ENCODE results near the gene HSPB2. TPM values are rescaled to one million over a fixed set of nuclear protein-coding genes. Genes with fewer than 3 reads are reported as not detected.

HSPB2 gene, protein sequence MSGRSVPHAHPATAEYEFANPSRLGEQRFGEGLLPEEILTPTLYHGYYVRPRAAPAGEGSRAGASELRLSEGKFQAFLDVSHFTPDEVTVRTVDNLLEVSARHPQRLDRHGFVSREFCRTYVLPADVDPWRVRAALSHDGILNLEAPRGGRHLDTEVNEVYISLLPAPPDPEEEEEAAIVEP
- polyA plus RNA-seq, result 1 to 10 TPM in 3 of 4 donors, not detected in 1; 1.7 to 4.3 (median 3.0) TPM
- long read RNA-seq, donor 1, transcript HSPB2-201 (2 exons, 1,335 nt), result major isoform, 5 of 5 reads
- long read RNA-seq, donor 1, partial matches to known transcripts, result 0 of 5 reads
- long read RNA-seq, donor 1, other reads (novel, unspliced or antisense), result 0 of 5 reads
- long read RNA-seq, donor 2, partial matches to known transcripts, result 0 of 1 reads
- long read RNA-seq, donor 2, other reads (novel, unspliced or antisense), result 0 of 1 reads
- long read RNA-seq, donor 3, partial matches to known transcripts, result 0 of 1 reads
- long read RNA-seq, donor 3, other reads (novel, unspliced or antisense), result 0 of 1 reads
- long read RNA-seq, donor 4, partial matches to known transcripts, result 0 of 2 reads
- long read RNA-seq, donor 4, other reads (novel, unspliced or antisense), result 0 of 2 reads
- long read RNA-seq, donor 5, partial matches to known transcripts, result 0 of 3 reads
- long read RNA-seq, donor 5, other reads (novel, unspliced or antisense), result 0 of 3 reads
- long read RNA-seq, donor 6, partial matches to known transcripts, result 0 of 1 reads
- long read RNA-seq, donor 6, other reads (novel, unspliced or antisense), result 0 of 1 reads
- long read RNA-seq, donor 7, result 0 reads
- long read RNA-seq, donor 8, transcript HSPB2-201 (2 exons, 1,335 nt), result major isoform, 19 of 19 reads
- long read RNA-seq, donor 8, partial matches to known transcripts, result 0 of 19 reads
- long read RNA-seq, donor 8, other reads (novel, unspliced or antisense), result 0 of 19 reads
- long read RNA-seq, donor 9, partial matches to known transcripts, result 0 of 3 reads
- long read RNA-seq, donor 9, other reads (novel, unspliced or antisense), result 0 of 3 reads
- long read RNA-seq, donor 10, transcript HSPB2-201 (2 exons, 1,335 nt), result major isoform, 7 of 7 reads
- long read RNA-seq, donor 10, partial matches to known transcripts, result 0 of 7 reads
- long read RNA-seq, donor 10, other reads (novel, unspliced or antisense), result 0 of 7 reads

GRCh38 chr11:111912535-111912934, at the start of gene HSPB2:
HSPB2 (plus strand) TSS chr11:111912734; CDS start chr11:111912830, 96 bp downstream.
- H3K9me3 ChIP-seq (ENCODE audit: control insufficient read depth in 2 of 2, insufficient read depth in 1 of 2, low read depth in 1 of 2, low read length in 1 of 2), result no peaks in the 10 kb centered on the region
- H3K36me3 ChIP-seq (ENCODE audit: control insufficient read depth in 3 of 3, insufficient read depth in 2 of 3, low read depth in 1 of 3, low read length in 3 of 3), result no peaks in the 10 kb centered on the region
- peaks cover 0 to 21% (median 2%) of the 10 kb centered on the region in 3 donors for H3K4me1 ChIP-seq (ENCODE audit: control insufficient read depth in 3 of 3, insufficient read depth in 2 of 3, low read depth in 1 of 3, low read length in 2 of 3)
- FAIRE-seq (no peak), DNase-seq (no peak)
- peaks cover 0 to 16% (median 0%) of the 10 kb centered on the region in 3 donors for H3K27me3 ChIP-seq (ENCODE audit: control insufficient read depth in 3 of 3, insufficient read depth in 3 of 3, low read length in 3 of 3)
- peak within 1 kb of the TSS in 2 of 3 donors; percentile 64 to 76 for H3K27ac ChIP-seq (ENCODE audit: low read depth in 1 of 3, low read length in 2 of 3)
- WGBS, 3 donors, result 18 to 48% (median 45%) methylated on average over 16 to 26 of the region's 26 CpGs
- H3K4me3 ChIP-seq (ENCODE audit: low read depth in 1 of 3, low read length in 3 of 3), result peak within 1 kb of the TSS in 1 of 3 donors; percentile 28

- Histone ChIP-seq H3K27ac (ENCODE audit: low read depth in 1 of 3, low read length in 2 of 3) (peak overlapping the region in 1 of 3 donors; percentile 87), H3K27me3 (ENCODE audit: control insufficient read depth in 3 of 3, insufficient read depth in 3 of 3, low read length in 3 of 3) (no peaks in the 10 kb centered on the region), H3K36me3 (ENCODE audit: control insufficient read depth in 3 of 3, insufficient read depth in 2 of 3, low read depth in 1 of 3, low read length in 3 of 3) (peaks cover 0 to 18% (median 2%) of the 10 kb centered on the region in 3 donors), H3K9me3 (ENCODE audit: control insufficient read depth in 2 of 2, insufficient read depth in 1 of 2, low read depth in 1 of 2, low read length in 1 of 2) (no peaks in the 10 kb centered on the region), H3K4me3 (ENCODE audit: low read depth in 1 of 3, low read length in 3 of 3) (no peak overlapping the region), H3K4me1 (ENCODE audit: control insufficient read depth in 3 of 3, insufficient read depth in 2 of 3, low read depth in 1 of 3, low read length in 2 of 3) (peaks cover 0 to 7% (median 0%) of the 10 kb centered on the region in 3 donors)
- FAIRE-seq (no peak), DNase-seq (no peak)
- WGBS, 3 donors, result 93 to 100% (median 94%) methylated on average over 1 of the region's 1 CpG
These were observed 42.4 kb upstream of the HSPB2 start for GRCh38 chr11:111870113-111870512.

DNA sequence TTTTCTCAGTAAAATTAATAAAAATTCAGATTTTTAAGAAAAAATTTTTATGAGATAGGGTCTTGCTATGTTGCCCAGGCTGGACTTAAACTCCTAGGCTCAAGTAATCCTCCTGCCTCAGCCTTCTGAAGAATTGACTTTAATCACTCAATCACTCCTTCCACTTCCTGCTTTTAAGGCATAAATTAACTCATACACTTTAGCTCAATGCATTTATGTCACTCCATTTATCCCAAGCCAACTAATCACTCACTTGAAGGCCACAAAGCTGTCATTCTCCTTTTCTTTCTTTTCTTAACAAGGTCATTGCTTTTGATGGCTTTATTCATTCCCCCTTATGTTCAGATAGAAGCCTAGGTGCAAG, 42.0 kb upstream of the HSPB2 start:
- Histone ChIP-seq H3K27ac (ENCODE audit: low read depth in 1 of 3, low read length in 2 of 3) (peak overlapping the region; percentile 63 to 93 (median 87)), H3K27me3 (ENCODE audit: control insufficient read depth in 3 of 3, insufficient read depth in 3 of 3, low read length in 3 of 3) (no peaks in the 10 kb centered on the region), H3K4me1 (ENCODE audit: control insufficient read depth in 3 of 3, insufficient read depth in 2 of 3, low read depth in 1 of 3, low read length in 2 of 3) (peaks cover 0 to 7% (median 0%) of the 10 kb centered on the region in 3 donors), H3K4me3 (ENCODE audit: low read depth in 1 of 3, low read length in 3 of 3) (peak overlapping the region in 2 of 3 donors; percentile 64 to 84), H3K36me3 (ENCODE audit: control insufficient read depth in 3 of 3, insufficient read depth in 2 of 3, low read depth in 1 of 3, low read length in 3 of 3) (peaks cover 0 to 18% (median 2%) of the 10 kb centered on the region in 3 donors), H3K9me3 (ENCODE audit: control insufficient read depth in 2 of 2, insufficient read depth in 1 of 2, low read depth in 1 of 2, low read length in 1 of 2) (no peaks in the 10 kb centered on the region)
- FAIRE-seq (no peak), DNase-seq (no peak)

DNA sequence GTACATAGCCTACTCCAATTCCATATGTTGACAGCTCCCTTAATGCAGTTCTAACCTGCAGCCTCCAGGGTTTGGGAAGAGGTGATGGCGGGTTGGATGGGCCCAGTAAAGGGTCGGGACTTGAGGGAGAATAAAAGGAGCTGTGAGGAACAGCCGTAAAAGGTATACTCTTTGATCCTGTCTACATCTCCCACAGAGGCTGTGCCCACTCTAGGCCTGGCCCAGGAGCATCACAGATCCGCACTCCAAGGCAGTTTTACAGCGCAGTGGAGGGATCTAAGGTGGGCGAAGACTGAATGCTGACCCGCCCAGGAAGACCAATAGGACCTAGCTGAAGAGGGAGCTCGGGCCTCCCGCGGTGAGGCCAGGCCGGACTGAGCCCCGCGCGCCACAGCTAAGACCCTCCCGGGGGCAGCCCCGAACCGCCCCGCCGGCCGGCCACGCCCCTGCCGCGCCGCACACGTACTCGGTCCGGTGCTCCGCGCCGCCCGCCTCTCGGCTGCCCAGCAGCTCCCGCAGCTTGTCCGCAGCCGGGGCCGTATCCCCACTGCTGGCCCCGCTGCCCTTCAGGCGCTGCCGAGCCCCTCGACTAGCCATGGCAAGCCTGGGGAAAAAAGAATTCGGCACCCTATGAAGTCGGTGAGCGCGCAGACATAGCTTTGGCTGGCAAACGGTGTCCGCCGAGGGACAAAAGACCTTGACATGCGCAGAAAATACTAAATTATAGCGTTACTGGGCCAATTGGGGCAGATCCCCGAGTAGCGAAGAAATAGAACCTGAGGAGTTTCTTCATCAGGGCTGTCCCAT, 41.4 kb upstream of the HSPB2 start, which contains the start of gene ALG9:
TSS of gene ALG9 (minus strand) at position 696 of the 807 bp plus-strand sequence. CDS start at position 597, 99 bp downstream.
- FAIRE-seq, result no peak
- Histone ChIP-seq H3K9me3 (ENCODE audit: control insufficient read depth in 2 of 2, insufficient read depth in 1 of 2, low read depth in 1 of 2, low read length in 1 of 2) (no peaks in the 10 kb centered on the region), H3K36me3 (ENCODE audit: control insufficient read depth in 3 of 3, insufficient read depth in 2 of 3, low read depth in 1 of 3, low read length in 3 of 3) (peaks cover 0 to 15% (median 2%) of the 10 kb centered on the region in 3 donors), H3K4me1 (ENCODE audit: control insufficient read depth in 3 of 3, insufficient read depth in 2 of 3, low read depth in 1 of 3, low read length in 2 of 3) (peaks cover 0 to 7% (median 0%) of the 10 kb centered on the region in 3 donors), H3K27ac (ENCODE audit: low read depth in 1 of 3, low read length in 2 of 3) (peak within 1 kb of the TSS; percentile 63 to 93 (median 87)), H3K4me3 (ENCODE audit: low read depth in 1 of 3, low read length in 3 of 3) (peak within 1 kb of the TSS; percentile 64 to 92 (median 84)), H3K27me3 (ENCODE audit: control insufficient read depth in 3 of 3, insufficient read depth in 3 of 3, low read length in 3 of 3) (no peaks in the 10 kb centered on the region)
- peak; percentile 76 to 96 for DNase-seq
- WGBS, 3 donors, result 0% methylated on average over 28 to 51 of the region's 51 CpGs

DNA sequence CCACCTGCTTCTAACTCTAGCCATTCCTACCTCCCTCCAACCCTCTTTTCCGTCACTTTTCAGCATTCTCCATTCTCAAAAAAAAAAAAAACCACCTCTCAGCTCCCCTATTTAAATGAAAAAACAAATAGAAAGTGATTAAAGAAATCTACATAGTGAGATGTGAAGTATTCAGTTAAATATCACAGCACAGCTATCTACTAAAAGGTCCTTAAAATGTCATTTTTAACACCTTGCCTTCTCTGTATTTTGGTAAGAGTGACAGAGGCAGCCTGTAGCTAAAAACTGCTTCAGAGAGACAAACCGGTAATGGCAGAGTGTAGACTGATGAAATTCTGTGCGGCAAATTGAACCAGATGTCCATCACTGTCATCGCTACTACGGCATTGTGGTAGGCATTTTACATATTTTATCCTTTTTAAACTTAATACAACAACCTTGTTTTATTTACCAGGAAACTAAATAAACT, 40.8 kb upstream of the HSPB2 start:
- peak in 1 of 2 donors; percentile 4 for DNase-seq
- Histone ChIP-seq H3K27me3 (ENCODE audit: control insufficient read depth in 3 of 3, insufficient read depth in 3 of 3, low read length in 3 of 3) (no peaks in the 10 kb centered on the region), H3K36me3 (ENCODE audit: control insufficient read depth in 3 of 3, insufficient read depth in 2 of 3, low read depth in 1 of 3, low read length in 3 of 3) (peaks cover 0 to 14% (median 0%) of the 10 kb centered on the region in 3 donors), H3K27ac (ENCODE audit: low read depth in 1 of 3, low read length in 2 of 3) (peak overlapping the region; percentile 63 to 93 (median 87)), H3K4me1 (ENCODE audit: control insufficient read depth in 3 of 3, insufficient read depth in 2 of 3, low read depth in 1 of 3, low read length in 2 of 3) (peaks cover 0 to 7% (median 0%) of the 10 kb centered on the region in 3 donors), H3K9me3 (ENCODE audit: control insufficient read depth in 2 of 2, insufficient read depth in 1 of 2, low read depth in 1 of 2, low read length in 1 of 2) (no peaks in the 10 kb centered on the region), H3K4me3 (ENCODE audit: low read depth in 1 of 3, low read length in 3 of 3) (peak overlapping the region in 2 of 3 donors; percentile 64 to 84)
- no peak for FAIRE-seq
- WGBS, 3 donors, result 58 to 62% (median 62%) methylated on average over 5 of the region's 5 CpGs

GRCh38 chr11:111878385-111878848, 34.1 kb upstream of the HSPB2 start:
- WGBS, 3 donors, result 0 to 1% (median 0%) methylated on average over 13 of the region's 13 CpGs
- peaks cover 0 to 3% (median 0%) of the 10 kb centered on the region in 3 donors for H3K36me3 ChIP-seq (ENCODE audit: control insufficient read depth in 3 of 3, insufficient read depth in 2 of 3, low read depth in 1 of 3, low read length in 3 of 3)
- no peaks in the 10 kb centered on the region for H3K27me3 ChIP-seq (ENCODE audit: control insufficient read depth in 3 of 3, insufficient read depth in 3 of 3, low read length in 3 of 3)
- H3K27ac ChIP-seq (ENCODE audit: low read depth in 1 of 3, low read length in 2 of 3), result peak overlapping the region; percentile 95 to 96 (median 96)
- no peaks in the 10 kb centered on the region for H3K9me3 ChIP-seq (ENCODE audit: control insufficient read depth in 2 of 2, insufficient read depth in 1 of 2, low read depth in 1 of 2, low read length in 1 of 2)
- H3K4me1 ChIP-seq (ENCODE audit: control insufficient read depth in 3 of 3, insufficient read depth in 2 of 3, low read depth in 1 of 3, low read length in 2 of 3), result peaks cover 0 to 8% (median 2%) of the 10 kb centered on the region in 3 donors
- DNase-seq, result no peak
- FAIRE-seq, result no peak
- H3K4me3 ChIP-seq (ENCODE audit: low read depth in 1 of 3, low read length in 3 of 3), result peak overlapping the region; percentile 47 to 70 (median 66)

GRCh38 chr11:111878849-111879636, 33.5 kb upstream of the HSPB2 start, which contains the start of the genes CFAP68 and FDXACB1:
CFAP68 (plus strand) TSS chr11:111879541; CDS start chr11:111879561, 20 bp downstream.
FDXACB1 (minus strand) TSS chr11:111879165; CDS start chr11:111879132, 33 bp downstream.
- Histone ChIP-seq H3K36me3 (ENCODE audit: control insufficient read depth in 3 of 3, insufficient read depth in 2 of 3, low read depth in 1 of 3, low read length in 3 of 3) (peaks cover 0 to 3% (median 0%) of the 10 kb centered on the region in 3 donors), H3K9me3 (ENCODE audit: control insufficient read depth in 2 of 2, insufficient read depth in 1 of 2, low read depth in 1 of 2, low read length in 1 of 2) (no peaks in the 10 kb centered on the region), H3K27ac (ENCODE audit: low read depth in 1 of 3, low read length in 2 of 3) (peak within 1 kb of the TSS; percentile 95 to 96 (median 96)), H3K4me1 (ENCODE audit: control insufficient read depth in 3 of 3, insufficient read depth in 2 of 3, low read depth in 1 of 3, low read length in 2 of 3) (peaks cover 0 to 8% (median 2%) of the 10 kb centered on the region in 3 donors), H3K27me3 (ENCODE audit: control insufficient read depth in 3 of 3, insufficient read depth in 3 of 3, low read length in 3 of 3) (no peaks in the 10 kb centered on the region), H3K4me3 (ENCODE audit: low read depth in 1 of 3, low read length in 3 of 3) (peak within 1 kb of the TSS; percentile 47 to 70 (median 66))
- DNase-seq, result peak; percentile 99
- 0% methylated on average over 49 to 55 of the region's 55 CpGs for WGBS, 3 donors
- no peak for FAIRE-seq

All from small intestine (tissue), 16 donors.